ENCODE results near the gene SORCS2.

SORCS2 gene

DNA sequence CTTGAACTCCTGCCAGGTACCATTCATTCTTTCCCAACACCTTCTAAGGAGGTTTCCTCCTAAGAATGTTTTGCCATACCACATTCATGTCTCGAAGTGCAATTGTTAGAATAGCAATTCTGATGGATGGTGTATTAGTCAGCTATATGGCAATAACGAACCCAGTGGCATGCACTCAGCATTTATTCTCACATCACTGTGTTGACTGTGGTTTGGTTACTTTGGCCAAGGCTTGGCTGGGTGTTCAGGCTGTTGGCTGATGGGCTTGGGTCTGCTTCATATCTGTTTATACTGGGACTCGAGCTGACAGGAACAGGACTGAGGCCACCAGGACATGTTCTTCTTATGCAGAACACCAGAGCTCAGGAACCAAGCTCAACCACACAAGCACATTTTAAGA is 210.7 kb downstream of the SORCS2 start:
- Histone ChIP-seq H3K9me3 (ENCODE audit: low read length) (no peaks in the 10 kb centered on the region), H3K4me1 (ENCODE audit: insufficient read depth, low read length, severe bottlenecking) (no peaks in the 10 kb centered on the region), H3K27ac (ENCODE audit: low read depth, low read length, poor library complexity, severe bottlenecking) (no peak overlapping the region), H3K9ac (ENCODE audit: low read length) (no peak overlapping the region), H3K9me2 (ENCODE audit: low read depth, low read length) (no peaks in the 10 kb centered on the region), H4K20me1 (ENCODE audit: insufficient read depth, low read length) (no peaks in the 10 kb centered on the region), H3K36me3 (ENCODE audit: insufficient read depth, low read length) (no peaks in the 10 kb centered on the region), H3K4me3 (ENCODE audit: low read depth, low read length, poor library complexity, severe bottlenecking) (no peak overlapping the region), H3F3A (ENCODE audit: insufficient read depth, low read length) (no peaks in the 10 kb centered on the region), H3K27me3 (ENCODE audit: insufficient read depth, low read length) (no peaks in the 10 kb centered on the region), H3K79me2 (ENCODE audit: insufficient read depth, low read length) (no peaks in the 10 kb centered on the region), H2AFZ (ENCODE audit: low read length) (no peak overlapping the region), H3K4me2 (ENCODE audit: low read length) (no peak overlapping the region)
- TF ChIP-seq, protein P1, sequence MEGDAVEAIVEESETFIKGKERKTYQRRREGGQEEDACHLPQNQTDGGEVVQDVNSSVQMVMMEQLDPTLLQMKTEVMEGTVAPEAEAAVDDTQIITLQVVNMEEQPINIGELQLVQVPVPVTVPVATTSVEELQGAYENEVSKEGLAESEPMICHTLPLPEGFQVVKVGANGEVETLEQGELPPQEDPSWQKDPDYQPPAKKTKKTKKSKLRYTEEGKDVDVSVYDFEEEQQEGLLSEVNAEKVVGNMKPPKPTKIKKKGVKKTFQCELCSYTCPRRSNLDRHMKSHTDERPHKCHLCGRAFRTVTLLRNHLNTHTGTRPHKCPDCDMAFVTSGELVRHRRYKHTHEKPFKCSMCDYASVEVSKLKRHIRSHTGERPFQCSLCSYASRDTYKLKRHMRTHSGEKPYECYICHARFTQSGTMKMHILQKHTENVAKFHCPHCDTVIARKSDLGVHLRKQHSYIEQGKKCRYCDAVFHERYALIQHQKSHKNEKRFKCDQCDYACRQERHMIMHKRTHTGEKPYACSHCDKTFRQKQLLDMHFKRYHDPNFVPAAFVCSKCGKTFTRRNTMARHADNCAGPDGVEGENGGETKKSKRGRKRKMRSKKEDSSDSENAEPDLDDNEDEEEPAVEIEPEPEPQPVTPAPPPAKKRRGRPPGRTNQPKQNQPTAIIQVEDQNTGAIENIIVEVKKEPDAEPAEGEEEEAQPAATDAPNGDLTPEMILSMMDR (IDR thresholded peaks at IDR 0.05; ENCODE audit: low read length): no peak

DNA sequence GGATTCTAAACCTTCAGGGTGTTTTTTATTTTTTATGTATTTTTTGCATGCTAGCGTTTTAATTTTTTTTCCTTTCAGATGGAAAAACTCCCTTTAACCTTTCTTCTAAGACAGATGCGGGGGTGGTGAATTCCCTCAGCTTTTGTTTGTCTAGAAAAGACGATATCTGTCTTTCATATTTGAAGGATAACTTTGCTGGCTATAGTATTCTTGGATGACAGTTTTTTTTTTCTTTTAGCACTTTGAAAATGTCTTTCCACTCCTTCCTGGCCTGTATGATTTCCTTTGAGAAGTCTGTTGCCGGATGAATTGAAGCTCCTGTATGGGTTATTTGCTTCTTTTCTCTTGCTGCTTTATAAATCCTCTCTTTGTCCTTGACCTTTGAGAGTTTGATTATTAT is 215.8 kb downstream of the SORCS2 start:
- no peaks in the 10 kb centered on the region for H3K27me3 ChIP-seq (ENCODE audit: insufficient read depth, low read length)
- H4K20me1 ChIP-seq (ENCODE audit: insufficient read depth, low read length): no peaks in the 10 kb centered on the region
- no peaks in the 10 kb centered on the region for H3K9me2 ChIP-seq (ENCODE audit: low read depth, low read length)
- no peak overlapping the region for H3K27ac ChIP-seq (ENCODE audit: low read depth, low read length, poor library complexity, severe bottlenecking)
- no peaks in the 10 kb centered on the region for H3F3A ChIP-seq (ENCODE audit: insufficient read depth, low read length)
- no peak overlapping the region for H2AFZ ChIP-seq (ENCODE audit: low read length)
- H3K4me2 ChIP-seq (ENCODE audit: low read length): no peak overlapping the region
- no peaks in the 10 kb centered on the region for H3K79me2 ChIP-seq (ENCODE audit: insufficient read depth, low read length)
- no peaks in the 10 kb centered on the region for H3K4me1 ChIP-seq (ENCODE audit: insufficient read depth, low read length, severe bottlenecking)
- no peak overlapping the region for H3K4me3 ChIP-seq (ENCODE audit: low read depth, low read length, poor library complexity, severe bottlenecking)
- no peak overlapping the region for H3K9ac ChIP-seq (ENCODE audit: low read length)
- no peaks in the 10 kb centered on the region for H3K9me3 ChIP-seq (ENCODE audit: low read length)
- H3K36me3 ChIP-seq (ENCODE audit: insufficient read depth, low read length): no peaks in the 10 kb centered on the region
- TF ChIP-seq EZH2 (IDR thresholded peaks at IDR 0.05; ENCODE audit: borderline replicate concordance, low read length): no peak
- TF ChIP-seq, protein P1 (IDR thresholded peaks at IDR 0.05; ENCODE audit: low read length): no peak

DNA sequence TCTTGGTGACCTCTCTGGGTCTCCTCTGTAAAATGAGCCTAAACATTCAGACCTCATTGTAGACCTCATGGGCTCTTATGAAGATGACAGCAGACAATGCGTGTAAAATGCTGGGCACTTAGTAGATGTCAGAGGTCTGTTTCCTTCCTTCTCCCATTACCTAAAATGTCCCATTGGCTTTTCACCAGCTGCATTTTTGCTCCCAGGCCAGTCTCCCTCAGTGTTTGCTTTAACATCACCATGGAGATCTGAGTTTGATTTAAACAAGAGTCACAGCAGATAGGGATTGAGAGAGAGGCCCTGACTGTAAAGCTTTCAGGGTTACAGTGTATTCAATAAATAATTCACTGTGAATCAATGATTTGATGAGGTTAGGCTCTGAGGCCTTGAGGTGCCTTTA is 218.1 kb downstream of the SORCS2 start:
- no peak overlapping the region for H3K9ac ChIP-seq (ENCODE audit: low read length)
- H3K4me3 ChIP-seq (ENCODE audit: low read depth, low read length, poor library complexity, severe bottlenecking): no peak overlapping the region
- H2AFZ ChIP-seq (ENCODE audit: low read length): no peak overlapping the region
- no peak for TF ChIP-seq EZH2 (IDR thresholded peaks at IDR 0.05; ENCODE audit: borderline replicate concordance, low read length)
- TF ChIP-seq, protein P1 (IDR thresholded peaks at IDR 0.05; ENCODE audit: low read length): no peak
- H3K27ac ChIP-seq (ENCODE audit: low read depth, low read length, poor library complexity, severe bottlenecking): no peak overlapping the region
- H3K36me3 ChIP-seq (ENCODE audit: insufficient read depth, low read length): no peaks in the 10 kb centered on the region
- no peak overlapping the region for H3K4me2 ChIP-seq (ENCODE audit: low read length)
- no peaks in the 10 kb centered on the region for H3K79me2 ChIP-seq (ENCODE audit: insufficient read depth, low read length)
- no peaks in the 10 kb centered on the region for H3K9me2 ChIP-seq (ENCODE audit: low read depth, low read length)
- H4K20me1 ChIP-seq (ENCODE audit: insufficient read depth, low read length): no peaks in the 10 kb centered on the region
- H3F3A ChIP-seq (ENCODE audit: insufficient read depth, low read length): no peaks in the 10 kb centered on the region
- no peaks in the 10 kb centered on the region for H3K4me1 ChIP-seq (ENCODE audit: insufficient read depth, low read length, severe bottlenecking)
- H3K27me3 ChIP-seq (ENCODE audit: insufficient read depth, low read length): no peaks in the 10 kb centered on the region
- H3K9me3 ChIP-seq (ENCODE audit: low read length): no peaks in the 10 kb centered on the region

Data from OCI-LY1 (cell line).